ENCODE results near the gene SYCE3. TPM values are rescaled to one million over a fixed set of nuclear protein-coding genes. Genes with fewer than 3 reads are reported as not detected.

SYCE3 gene
- polyA plus RNA-seq, 1 of the 3 experiments (the other 2 are of a cell fraction), result 3.6 TPM

DNA sequence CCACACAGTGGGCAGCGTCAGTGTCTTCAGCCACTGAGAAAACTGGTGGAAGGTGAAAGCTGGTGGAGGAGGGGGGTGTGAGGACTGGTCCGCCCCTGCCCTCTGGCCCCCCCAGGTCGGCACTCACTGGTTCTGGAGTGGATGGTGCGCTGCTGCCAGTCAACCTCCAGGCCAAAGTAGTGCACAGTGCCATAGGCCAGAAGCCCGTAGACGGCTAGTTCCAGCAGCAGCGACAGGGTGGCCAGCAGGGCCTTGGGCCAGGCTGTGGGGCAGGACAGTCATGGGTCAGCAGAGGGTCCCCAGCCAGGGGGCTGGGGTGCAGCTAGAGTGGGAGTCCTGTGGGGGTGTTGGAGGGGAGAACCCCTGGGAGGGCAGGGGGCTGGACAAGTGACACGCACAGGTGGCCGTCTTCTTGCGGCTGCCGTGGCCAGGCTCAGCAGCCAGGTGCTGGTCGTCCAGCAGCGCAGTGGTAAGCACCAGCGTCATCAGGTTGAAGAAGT, 57.4 kb downstream of the SYCE3 start:
- peaks cover 6% of the 10 kb centered on the region for H3F3A ChIP-seq (replicated peaks; ENCODE audit: insufficient read depth)
- H2AFZ ChIP-seq (ENCODE audit: low read depth), result no peak overlapping the region
- peaks cover 0 to 18% of the 10 kb centered on the region in 2 experiments for H3K36me3 ChIP-seq (replicated peaks in 1 of 2; ENCODE audit: control insufficient read depth in 1 of 2, insufficient read depth in 2 of 2, low read length in 1 of 2)
- no peak overlapping the region for H3K4me3 ChIP-seq (ENCODE audit: low read depth in 2 of 2, low read length in 1 of 2)
- no peaks in the 10 kb centered on the region for H3K9me3 ChIP-seq
- ChIA-PET POLR2A (no interaction called here), CTCF (no interaction called here)
- no peak overlapping the region for H3K4me2 ChIP-seq
- no peak overlapping the region for H3K27ac ChIP-seq (ENCODE audit: low read depth in 2 of 2, low read length in 1 of 2)
- 93% methylated on average over 4 of the region's 14 CpGs for WGBS (ENCODE audit: low lambda C conversion rate)
- H3K4me1 ChIP-seq (ENCODE audit: control insufficient read depth in 1 of 2, insufficient read depth in 2 of 2, low read depth in 1 of 2, low read length in 1 of 2), result peaks cover 7 to 14% of the 10 kb centered on the region in 2 experiments; a peak in 3 of 4 replicates
- H3K79me2 ChIP-seq (ENCODE audit: insufficient read depth), result peaks cover 45% of the 10 kb centered on the region
- no peak for DNase-seq
- H3K9me2 ChIP-seq, result no peaks in the 10 kb centered on the region
- TF ChIP-seq MEF2A (IDR thresholded peaks at IDR 0.05; ENCODE audit: borderline replicate concordance, low read depth) (no peak), SMC3 (IDR thresholded peaks at IDR 0.05; ENCODE audit: low read depth, low read length) (no peak), YY1 (IDR thresholded peaks at IDR 0.05; ENCODE audit: low read depth) (no peak), GATA2 (CRISPR knock-in tag; IDR thresholded peaks at IDR 0.05) (no peak), TCF12 (IDR thresholded peaks at IDR 0.05) (no peak), RXRA (IDR thresholded peaks at IDR 0.05; ENCODE audit: borderline replicate concordance, low read depth) (no peak), TAF1 (IDR thresholded peaks at IDR 0.05; ENCODE audit: borderline replicate concordance, low read depth, low read length) (no peak), NRF1 (IDR thresholded peaks at IDR 0.05; ENCODE audit: low read depth, low read length) (no peak), RFX5 (IDR thresholded peaks at IDR 0.05; ENCODE audit: low read length) (no peak), TEAD4 (IDR thresholded peaks at IDR 0.05; ENCODE audit: borderline replicate concordance, insufficient read depth) (no peak)
- TF ChIP-seq, protein P1, sequence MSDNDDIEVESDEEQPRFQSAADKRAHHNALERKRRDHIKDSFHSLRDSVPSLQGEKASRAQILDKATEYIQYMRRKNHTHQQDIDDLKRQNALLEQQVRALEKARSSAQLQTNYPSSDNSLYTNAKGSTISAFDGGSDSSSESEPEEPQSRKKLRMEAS (IDR thresholded peaks at IDR 0.05; ENCODE audit: low read depth), result no peak
- TF ChIP-seq, protein P2, sequence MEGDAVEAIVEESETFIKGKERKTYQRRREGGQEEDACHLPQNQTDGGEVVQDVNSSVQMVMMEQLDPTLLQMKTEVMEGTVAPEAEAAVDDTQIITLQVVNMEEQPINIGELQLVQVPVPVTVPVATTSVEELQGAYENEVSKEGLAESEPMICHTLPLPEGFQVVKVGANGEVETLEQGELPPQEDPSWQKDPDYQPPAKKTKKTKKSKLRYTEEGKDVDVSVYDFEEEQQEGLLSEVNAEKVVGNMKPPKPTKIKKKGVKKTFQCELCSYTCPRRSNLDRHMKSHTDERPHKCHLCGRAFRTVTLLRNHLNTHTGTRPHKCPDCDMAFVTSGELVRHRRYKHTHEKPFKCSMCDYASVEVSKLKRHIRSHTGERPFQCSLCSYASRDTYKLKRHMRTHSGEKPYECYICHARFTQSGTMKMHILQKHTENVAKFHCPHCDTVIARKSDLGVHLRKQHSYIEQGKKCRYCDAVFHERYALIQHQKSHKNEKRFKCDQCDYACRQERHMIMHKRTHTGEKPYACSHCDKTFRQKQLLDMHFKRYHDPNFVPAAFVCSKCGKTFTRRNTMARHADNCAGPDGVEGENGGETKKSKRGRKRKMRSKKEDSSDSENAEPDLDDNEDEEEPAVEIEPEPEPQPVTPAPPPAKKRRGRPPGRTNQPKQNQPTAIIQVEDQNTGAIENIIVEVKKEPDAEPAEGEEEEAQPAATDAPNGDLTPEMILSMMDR (IDR thresholded peaks at IDR 0.05), result no peak
- TF ChIP-seq, protein P3, sequence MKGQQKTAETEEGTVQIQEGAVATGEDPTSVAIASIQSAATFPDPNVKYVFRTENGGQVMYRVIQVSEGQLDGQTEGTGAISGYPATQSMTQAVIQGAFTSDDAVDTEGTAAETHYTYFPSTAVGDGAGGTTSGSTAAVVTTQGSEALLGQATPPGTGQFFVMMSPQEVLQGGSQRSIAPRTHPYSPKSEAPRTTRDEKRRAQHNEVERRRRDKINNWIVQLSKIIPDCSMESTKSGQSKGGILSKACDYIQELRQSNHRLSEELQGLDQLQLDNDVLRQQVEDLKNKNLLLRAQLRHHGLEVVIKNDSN (IDR thresholded peaks at IDR 0.05; ENCODE audit: borderline replicate concordance, low read depth), result no peak
- TF ChIP-seq, protein P4, sequence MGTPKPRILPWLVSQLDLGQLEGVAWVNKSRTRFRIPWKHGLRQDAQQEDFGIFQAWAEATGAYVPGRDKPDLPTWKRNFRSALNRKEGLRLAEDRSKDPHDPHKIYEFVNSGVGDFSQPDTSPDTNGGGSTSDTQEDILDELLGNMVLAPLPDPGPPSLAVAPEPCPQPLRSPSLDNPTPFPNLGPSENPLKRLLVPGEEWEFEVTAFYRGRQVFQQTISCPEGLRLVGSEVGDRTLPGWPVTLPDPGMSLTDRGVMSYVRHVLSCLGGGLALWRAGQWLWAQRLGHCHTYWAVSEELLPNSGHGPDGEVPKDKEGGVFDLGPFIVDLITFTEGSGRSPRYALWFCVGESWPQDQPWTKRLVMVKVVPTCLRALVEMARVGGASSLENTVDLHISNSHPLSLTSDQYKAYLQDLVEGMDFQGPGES (IDR thresholded peaks at IDR 0.05; ENCODE audit: low read depth, low read length), result no peak
- no peaks in the 10 kb centered on the region for H3K27me3 ChIP-seq (ENCODE audit: insufficient read depth)
- H3K9ac ChIP-seq, result no peak overlapping the region
- no peaks in the 10 kb centered on the region for H4K20me1 ChIP-seq (ENCODE audit: insufficient read depth)
